D721Med (cell line): ENCODE measurements around the gene ADCY5.

ENCODE experiments used
- DNase-seq: peaks from one replicate; pipeline ENCODE4 v3.0.0; 2011; ENCODE audit warnings: low spot score; ENCODE audit not compliant: insufficient read length
- FAIRE-seq: peaks from 2 replicates; lab custom pipeline; 2011; peaks lifted over from hg19 to GRCh38; lab: Jason Lieb, UNC
- TF ChIP-seq, protein P1 (sequence below): IDR thresholded peaks from 2 replicates; pipeline ENCODE4 v1.5.1; 2012; ENCODE audit warnings: mild to moderate bottlenecking, control low read depth; ENCODE audit not compliant: insufficient read depth; ENCODE audit errors: missing control alignments

Gene ADCY5

DNA sequence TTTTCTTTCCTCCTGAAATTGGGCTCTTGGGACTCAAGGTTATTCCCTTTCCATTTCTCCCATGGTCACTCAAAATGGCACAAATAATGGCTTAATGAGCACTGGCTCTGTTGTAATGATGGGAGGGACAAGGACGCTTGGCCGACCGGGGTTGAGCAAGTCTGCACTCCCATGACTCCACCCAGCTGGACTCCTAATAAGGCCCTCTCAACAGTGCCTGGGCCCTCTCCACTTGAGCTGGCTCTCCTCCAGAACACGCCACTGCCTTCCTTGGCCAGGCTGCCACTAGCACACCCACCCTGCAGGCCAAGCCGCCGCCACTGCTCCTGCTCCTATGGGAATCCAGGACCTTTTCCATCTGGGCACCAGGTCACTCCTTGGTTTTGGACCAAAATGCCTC lies 42.3 kb downstream of the ADCY5 start:
- DNase-seq = no peak
- no peak for FAIRE-seq
- TF ChIP-seq, protein P1, sequence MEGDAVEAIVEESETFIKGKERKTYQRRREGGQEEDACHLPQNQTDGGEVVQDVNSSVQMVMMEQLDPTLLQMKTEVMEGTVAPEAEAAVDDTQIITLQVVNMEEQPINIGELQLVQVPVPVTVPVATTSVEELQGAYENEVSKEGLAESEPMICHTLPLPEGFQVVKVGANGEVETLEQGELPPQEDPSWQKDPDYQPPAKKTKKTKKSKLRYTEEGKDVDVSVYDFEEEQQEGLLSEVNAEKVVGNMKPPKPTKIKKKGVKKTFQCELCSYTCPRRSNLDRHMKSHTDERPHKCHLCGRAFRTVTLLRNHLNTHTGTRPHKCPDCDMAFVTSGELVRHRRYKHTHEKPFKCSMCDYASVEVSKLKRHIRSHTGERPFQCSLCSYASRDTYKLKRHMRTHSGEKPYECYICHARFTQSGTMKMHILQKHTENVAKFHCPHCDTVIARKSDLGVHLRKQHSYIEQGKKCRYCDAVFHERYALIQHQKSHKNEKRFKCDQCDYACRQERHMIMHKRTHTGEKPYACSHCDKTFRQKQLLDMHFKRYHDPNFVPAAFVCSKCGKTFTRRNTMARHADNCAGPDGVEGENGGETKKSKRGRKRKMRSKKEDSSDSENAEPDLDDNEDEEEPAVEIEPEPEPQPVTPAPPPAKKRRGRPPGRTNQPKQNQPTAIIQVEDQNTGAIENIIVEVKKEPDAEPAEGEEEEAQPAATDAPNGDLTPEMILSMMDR = no peak

DNA sequence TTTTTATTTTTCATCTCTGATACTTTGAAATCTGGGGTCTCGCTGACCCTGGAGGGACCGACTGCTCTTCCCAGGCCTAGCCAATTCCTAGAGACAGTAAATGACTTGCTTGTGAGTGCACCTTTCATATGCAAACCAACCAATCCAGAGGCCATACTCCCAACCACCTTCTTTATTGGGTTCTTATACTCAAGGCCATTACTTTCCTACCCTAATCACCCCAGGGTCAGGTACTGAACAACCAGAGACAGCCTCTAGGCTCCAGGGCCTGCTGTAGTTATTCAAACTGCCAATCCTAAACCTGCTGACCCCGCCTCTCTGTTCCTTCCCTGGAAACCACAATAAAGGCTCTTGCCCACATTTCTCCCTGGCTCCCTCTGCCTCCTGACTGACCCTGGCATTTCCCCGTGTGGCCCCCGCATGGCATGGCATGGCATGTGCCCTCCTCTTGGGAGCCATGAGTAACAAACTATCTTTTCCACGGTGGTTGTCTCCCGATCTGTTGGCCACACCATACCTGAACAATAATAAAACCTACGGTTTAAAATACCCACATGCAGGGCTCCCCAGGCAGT lies 42.9 kb downstream of the ADCY5 start:
- FAIRE-seq (no peak), DNase-seq (no peak)
- TF ChIP-seq, protein P1 = no peak

DNA sequence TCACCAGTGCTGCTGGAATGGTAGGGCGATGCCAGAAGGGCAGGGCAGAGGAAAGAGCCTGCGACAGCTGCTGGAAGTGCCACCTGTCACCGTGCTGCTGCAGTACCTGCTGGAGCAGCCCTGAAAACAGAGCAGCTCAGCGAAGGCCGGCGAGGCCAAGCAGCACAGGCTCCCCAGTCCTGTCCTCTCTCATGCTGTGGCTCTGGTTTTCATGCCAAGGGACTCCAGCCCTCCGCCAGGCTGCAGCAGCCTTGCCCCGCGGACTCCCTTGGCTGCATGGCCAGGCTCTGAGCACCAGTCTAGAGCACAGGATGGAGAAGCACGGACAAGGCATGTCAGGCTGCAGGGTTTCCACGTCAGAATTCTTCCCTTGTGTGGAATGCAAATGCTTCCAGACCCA lies 43.9 kb downstream of the ADCY5 start:
- DNase-seq = no peak

DNA sequence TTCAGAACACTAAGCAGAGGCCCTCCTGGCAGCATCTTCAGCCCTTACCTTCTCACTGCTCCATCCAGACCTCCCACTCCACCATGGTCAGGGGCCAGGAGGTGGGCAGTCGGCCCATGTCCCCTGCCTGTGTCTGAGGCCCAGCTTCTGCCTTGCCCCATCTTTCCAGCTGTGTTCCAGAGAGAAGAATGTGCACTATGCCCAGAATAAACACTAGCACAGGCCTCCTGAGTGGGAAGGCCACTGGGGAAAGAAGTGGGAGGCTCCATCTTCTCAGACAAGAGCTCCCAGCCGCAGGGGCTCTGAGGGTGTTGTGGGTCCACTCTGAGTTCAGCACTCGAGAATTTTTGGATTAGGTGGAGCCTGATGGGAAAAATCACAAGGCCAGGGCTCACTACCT lies 44.5 kb downstream of the ADCY5 start:
- TF ChIP-seq, protein P1 = no peak
- FAIRE-seq (no peak), DNase-seq (no peak)

More for the DNA sequence above, 43.9 kb downstream of the ADCY5 start:
- FAIRE-seq = no peak
- TF ChIP-seq, protein P1 = no peak

DNA sequence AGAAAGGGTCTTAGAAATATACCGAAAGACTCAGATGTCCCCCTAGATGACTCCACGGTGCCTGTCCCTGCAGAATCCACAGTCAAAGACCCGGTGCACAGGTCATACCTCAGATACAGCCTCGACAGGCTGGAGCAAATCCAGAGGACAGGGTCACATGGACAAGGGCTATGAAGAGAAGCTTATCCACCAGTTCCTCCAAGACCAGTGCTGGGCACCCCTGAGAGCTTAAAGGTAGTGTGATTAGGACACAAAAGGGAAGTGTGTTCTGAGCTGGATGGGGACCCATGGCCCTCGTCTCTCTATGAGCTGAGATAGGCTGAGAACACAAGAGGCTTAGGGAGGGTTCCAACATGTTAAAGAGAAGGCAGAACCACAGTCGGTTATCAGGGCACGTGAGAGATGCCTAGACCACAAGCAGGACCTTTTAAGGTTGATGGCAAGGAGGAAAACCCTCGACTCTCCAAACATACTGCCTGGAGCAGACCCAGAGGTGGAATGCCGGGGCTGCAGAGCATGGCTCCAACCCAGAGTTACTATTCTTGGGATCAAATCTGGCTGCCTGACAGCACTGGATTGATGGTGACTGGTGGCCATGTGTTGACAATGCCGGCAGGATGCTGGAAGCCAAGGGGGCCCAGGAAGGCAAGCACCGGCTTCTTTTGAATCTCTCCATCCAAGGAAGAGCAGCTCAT lies 46.9 kb downstream of the ADCY5 start:
- no peak for DNase-seq
- FAIRE-seq = no peak
- TF ChIP-seq, protein P1 = no peak

DNA sequence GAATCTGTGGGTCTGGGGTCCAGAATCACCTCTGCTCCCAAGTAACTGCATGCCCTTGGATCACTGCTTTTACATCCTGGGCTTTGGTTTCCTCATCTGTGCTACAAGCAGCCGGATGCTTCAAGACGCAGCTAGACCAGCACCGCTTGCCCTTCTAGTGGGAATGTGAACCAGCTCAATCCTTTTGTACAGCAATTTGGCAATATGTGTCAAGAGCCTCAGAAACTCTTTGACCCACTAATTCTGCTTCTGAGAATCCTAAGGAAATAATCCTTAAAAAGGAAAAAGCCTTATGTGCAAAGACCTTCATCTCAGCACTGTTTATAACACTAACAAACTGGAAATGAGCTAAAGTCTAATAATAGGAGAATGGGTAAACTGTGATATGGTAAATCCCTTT lies 48.7 kb downstream of the ADCY5 start:
- TF ChIP-seq, protein P1 = no peak
- FAIRE-seq (no peak), DNase-seq (no peak)

DNA sequence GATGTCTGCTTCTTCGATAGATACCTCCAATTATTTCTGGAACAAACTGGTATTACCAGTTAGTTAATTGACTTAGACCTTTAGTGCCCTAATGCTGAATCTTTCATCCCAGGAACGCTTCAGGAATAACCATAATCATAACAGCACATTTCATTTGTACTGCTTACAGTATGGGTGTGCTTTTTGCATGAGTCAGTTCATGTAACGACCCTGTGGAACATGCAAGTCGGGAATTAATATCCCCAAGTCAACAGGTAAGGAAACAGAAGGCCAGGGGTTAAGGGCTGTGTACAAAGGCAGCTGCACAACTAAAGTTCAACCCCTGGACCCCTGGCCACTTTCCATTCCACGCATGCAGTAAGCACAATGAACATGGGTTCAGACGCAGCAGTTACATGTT lies 49.2 kb downstream of the ADCY5 start:
- FAIRE-seq = no peak
- DNase-seq = no peak
- TF ChIP-seq, protein P1 = no peak
